ENCODE measurements around the gene RELT. TPM values are rescaled to one million over a fixed set of nuclear protein-coding genes. Genes with fewer than 3 reads are reported as not detected.

The RELT gene
- total RNA-seq, 1 donor from 2014 or later = 9.4 TPM

GRCh38 chr11:73366265-73366610, 10.0 kb upstream of the RELT start:
- ATAC-seq (no peak), DNase-seq (ENCODE audit: low spot score) (no peak)
- intact Hi-C loops (cut with DNase I) = no loop called here

GRCh38 chr11:73366953-73367352, 9.2 kb upstream of the RELT start:
- DNase-seq (ENCODE audit: low spot score) (no peak), ATAC-seq (no peak)
- intact Hi-C loops (cut with DNase I) = no loop called here

GRCh38 chr11:73367482-73368024, 8.6 kb upstream of the RELT start:
- peak; percentile 1 for ATAC-seq
- intact Hi-C loops (cut with DNase I) = no loop called here
- no peak for DNase-seq (ENCODE audit: low spot score)

- no peak for DNase-seq (ENCODE audit: low spot score)
- intact Hi-C loops (cut with DNase I) = no loop called here
- no peak for ATAC-seq
Observed at GRCh38 chr11:73372375-73372993, 3.7 kb upstream of the RELT start.

- ATAC-seq (no peak), DNase-seq (ENCODE audit: low spot score) (no peak)
- intact Hi-C loops (cut with DNase I) = no loop called here
Observed at GRCh38 chr11:73374151-73374550, 2.0 kb upstream of the RELT start.

GRCh38 chr11:73375830-73376159, 404 bp upstream of the RELT start:
- DNase-seq (ENCODE audit: low spot score) (no peak), ATAC-seq (no peak)
- intact Hi-C loops (cut with DNase I) = no loop called here

- peak; percentile 73 for DNase-seq (ENCODE audit: low spot score)
- intact Hi-C loops (cut with DNase I) = no loop called here
- peak; percentile 9 for ATAC-seq
Observed at GRCh38 chr11:73376803-73377629, 817 bp downstream of the RELT start.

- DNase-seq (ENCODE audit: low spot score) = no peak
- ATAC-seq = no peak
- intact Hi-C loops (cut with DNase I) = no loop called here
Observed at GRCh38 chr11:73379189-73379880, 3.1 kb downstream of the RELT start.

- no peak for DNase-seq (ENCODE audit: low spot score)
- ATAC-seq = no peak
- intact Hi-C loops (cut with DNase I) = no loop called here
Observed at GRCh38 chr11:73380331-73380730, 4.1 kb downstream of the RELT start.

GRCh38 chr11:73380897-73381410, 4.8 kb downstream of the RELT start:
- intact Hi-C loops (cut with DNase I) = no loop called here
- no peak for ATAC-seq
- no peak for DNase-seq (ENCODE audit: low spot score)

- ATAC-seq (no peak), DNase-seq (ENCODE audit: low spot score) (no peak)
- intact Hi-C loops (cut with DNase I) = no loop called here
Observed at GRCh38 chr11:73381589-73381988, 5.4 kb downstream of the RELT start.

- ATAC-seq (no peak), DNase-seq (ENCODE audit: low spot score) (no peak)
- intact Hi-C loops (cut with DNase I) = no loop called here
Observed at GRCh38 chr11:73382183-73382582, 6.0 kb downstream of the RELT start.

GRCh38 chr11:73382747-73383146, 6.5 kb downstream of the RELT start:
- ATAC-seq (no peak), DNase-seq (ENCODE audit: low spot score) (no peak)

GRCh38 chr11:73383249-73384124, 7.3 kb downstream of the RELT start:
- no peak for DNase-seq (ENCODE audit: low spot score)
- peak; percentile 7 for ATAC-seq
- intact Hi-C loops (cut with DNase I) = no loop called here

More at GRCh38 chr11:73382747-73383146, 6.5 kb downstream of the RELT start:
- intact Hi-C loops (cut with DNase I) = no loop called here

- intact Hi-C loops (cut with DNase I) = no loop called here
- ATAC-seq = no peak
- DNase-seq (ENCODE audit: low spot score) = no peak
Observed at GRCh38 chr11:73384125-73384441, 7.9 kb downstream of the RELT start.

- intact Hi-C loops (cut with DNase I) = no loop called here
- ATAC-seq (peak; percentile 1), DNase-seq (ENCODE audit: low spot score) (no peak)
Observed at GRCh38 chr11:73384531-73384871, 8.3 kb downstream of the RELT start.

- peak; percentile 81 for DNase-seq (ENCODE audit: low spot score)
- intact Hi-C loops (cut with DNase I) = no loop called here
- ATAC-seq = peak; percentile 79
Observed at GRCh38 chr11:73384872-73385689, 8.9 kb downstream of the RELT start.

GRCh38 chr11:73386016-73386415, 9.8 kb downstream of the RELT start:
- DNase-seq (ENCODE audit: low spot score) (no peak), ATAC-seq (no peak)
- intact Hi-C loops (cut with DNase I) = no loop called here

Measured in sciatic nerve (tissue), 2 donors.